NCI-H1105 treated with DMSO at 0.1 percent for 48 hours (cell line): ENCODE measurements around the gene CHRNG.
"Not testable (repeated sequence)": the region's sequence is repeated elsewhere in the genome, so short reads cannot be mapped to it uniquely, and the experiment has no call there.

Experiments used
- DNase-seq: peaks from one replicate; lab custom pipeline; 2025; lab: John Stamatoyannopoulos, UW

The CHRNG gene

DNA sequence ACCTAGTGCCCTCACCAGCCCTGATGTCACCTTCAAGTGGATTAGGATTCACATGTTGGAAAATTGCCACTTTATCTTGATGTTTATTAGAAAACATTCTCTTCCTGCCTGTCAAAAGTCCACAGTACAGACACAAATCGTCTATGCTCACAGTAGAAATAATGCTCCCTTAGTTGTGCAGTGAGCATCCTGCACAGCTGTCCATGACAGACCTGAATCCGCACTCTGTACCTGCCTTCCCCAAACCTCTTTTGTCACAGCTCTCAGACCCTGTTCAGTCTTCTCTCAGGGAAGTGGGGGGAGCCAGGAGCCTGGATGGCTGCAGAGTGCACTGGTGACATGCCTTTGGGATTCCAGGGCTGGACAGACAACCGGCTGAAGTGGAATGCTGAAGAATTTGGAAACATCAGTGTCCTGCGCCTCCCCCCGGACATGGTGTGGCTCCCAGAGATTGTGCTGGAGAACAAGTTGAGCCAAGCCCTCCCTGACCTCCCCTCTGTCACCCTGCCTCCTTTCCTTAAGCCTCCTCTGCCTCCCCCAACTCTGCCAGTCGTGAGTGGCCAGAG is 11.5 kb upstream of the CHRNG start:
- no peak for DNase-seq

DNA sequence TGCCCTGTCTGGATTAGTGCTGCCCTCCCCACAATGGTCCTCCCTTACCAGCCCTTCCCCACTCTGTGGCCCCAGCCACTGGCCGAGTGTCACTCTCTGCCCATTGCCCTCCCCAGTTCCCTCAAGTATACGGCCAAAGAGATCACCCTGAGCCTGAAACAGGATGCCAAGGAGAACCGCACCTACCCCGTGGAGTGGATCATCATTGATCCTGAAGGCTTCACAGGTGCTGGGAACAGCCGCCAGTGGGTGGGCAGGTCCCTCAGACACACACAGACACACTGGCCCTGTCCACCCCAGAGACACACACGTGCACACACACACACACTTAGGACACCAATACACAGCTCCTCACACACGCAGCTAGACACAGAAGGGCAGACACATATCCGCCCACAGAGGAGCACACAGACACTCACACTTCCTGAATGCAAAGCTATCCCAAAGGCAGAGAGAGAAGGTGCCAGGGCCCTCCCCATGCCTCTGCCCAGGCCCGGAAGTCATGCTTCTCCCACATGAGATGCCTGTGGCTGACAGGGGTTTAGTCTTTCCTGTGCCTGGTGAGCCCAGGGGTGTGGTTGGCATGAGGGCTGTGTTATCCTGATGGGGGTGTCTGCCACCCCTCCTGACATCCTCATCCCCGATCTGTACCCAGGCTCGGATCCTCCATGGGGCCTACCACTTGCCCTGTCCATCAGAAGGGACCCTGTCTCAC is 10.6 kb upstream of the CHRNG start:
- no peak for DNase-seq

- no peak for DNase-seq
Observed at GRCh38 chr2:232529806-232530547, 9.5 kb upstream of the CHRNG start.

- no peak for DNase-seq
Observed at GRCh38 chr2:232530626-232531260, 8.7 kb upstream of the CHRNG start.

DNA sequence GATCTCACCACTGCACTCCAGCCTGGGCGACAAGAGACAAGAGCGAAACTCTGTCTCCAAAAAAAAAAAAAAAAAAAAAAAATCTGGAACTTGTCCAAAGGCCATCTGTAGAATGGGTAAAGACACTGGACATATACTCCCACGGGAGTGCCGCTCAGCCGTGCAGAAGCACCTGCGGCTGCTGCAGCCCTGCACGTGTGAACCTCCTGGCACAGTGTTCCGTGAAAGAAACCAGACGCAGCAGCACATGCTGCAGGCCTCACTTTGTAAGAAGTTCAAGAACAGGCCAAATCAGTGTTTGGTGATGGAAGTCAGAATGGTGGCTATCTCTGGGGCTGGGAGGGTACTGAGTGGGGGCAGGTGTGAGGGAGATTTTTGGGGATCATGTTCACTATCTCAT is 7.1 kb upstream of the CHRNG start:
- no peak for DNase-seq

- not testable (repeated sequence) for DNase-seq
Observed at GRCh38 chr2:232532821-232533220, 6.7 kb upstream of the CHRNG start.

- no peak for DNase-seq
Observed at GRCh38 chr2:232533944-232534710, 5.4 kb upstream of the CHRNG start.

GRCh38 chr2:232534940-232535651 is 4.4 kb upstream of the CHRNG start:
- no peak for DNase-seq

GRCh38 chr2:232535761-232536530 is 3.5 kb upstream of the CHRNG start:
- no peak for DNase-seq

GRCh38 chr2:232537079-232537478 is 2.4 kb upstream of the CHRNG start:
- no peak for DNase-seq

- no peak for DNase-seq
Observed at GRCh38 chr2:232537499-232537898, 2.0 kb upstream of the CHRNG start.

DNA sequence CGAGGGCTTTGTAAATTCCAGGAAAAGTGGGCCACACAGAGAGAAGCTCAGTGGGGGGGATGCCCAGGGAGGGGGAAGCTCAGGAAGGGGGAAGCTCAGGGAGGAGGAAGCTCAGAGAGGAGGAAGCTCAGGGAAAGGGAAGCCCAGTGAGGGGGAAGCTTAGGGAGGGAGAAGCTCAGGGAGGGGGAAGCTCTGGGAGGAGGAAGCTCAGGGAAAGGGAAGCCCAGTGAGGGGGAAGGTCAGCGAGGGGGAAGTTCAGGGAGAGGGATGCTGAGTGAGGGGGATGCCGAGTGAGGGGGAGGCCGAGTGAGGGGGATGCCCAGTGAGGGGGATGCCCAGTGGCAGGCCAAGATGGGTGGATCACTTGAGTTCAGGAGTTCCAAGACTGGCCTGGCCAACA is 821 bp upstream of the CHRNG start:
- no peak for DNase-seq

GRCh38 chr2:232540441-232541041 is 1.0 kb downstream of the CHRNG start:
- no peak for DNase-seq

- DNase-seq = no peak
Observed at GRCh38 chr2:232541195-232541960, 1.9 kb downstream of the CHRNG start.

- no peak for DNase-seq
Observed at GRCh38 chr2:232541961-232542714, 2.6 kb downstream of the CHRNG start.

- no peak for DNase-seq
Observed at GRCh38 chr2:232542715-232543467, 3.4 kb downstream of the CHRNG start.

- DNase-seq = no peak
Observed at GRCh38 chr2:232543491-232543890, 4.0 kb downstream of the CHRNG start.
